SK-N-SH treated with all-trans-retinoic acid at 6 μM for 48 hours (cell line): Measurements from ENCODE around the gene MAP3K3.

Source experiments
- ATAC-seq: fragments of 200-7000 bp; cut with Tn5 transposase; 3 replicates; pipeline ENCODE4 v1.9.1; 2020; ENCODE audit warnings: mild to moderate bottlenecking, moderate library complexity
- ARNTL ChIP-seq: fragments of 450-650 bp; formaldehyde crosslinking; IDR thresholded peaks from 2 replicates; pipeline ENCODE4 v1.5.0; 2020; ENCODE audit warnings: low read depth, mild to moderate bottlenecking, moderate library complexity, borderline replicate concordance
- BACH2 ChIP-seq: fragments of 250-450 bp; sonication (Bioruptor Pico); IDR thresholded peaks from 2 replicates; pipeline ENCODE4 v1.9.0; 2021; ENCODE audit warnings: mild to moderate bottlenecking, borderline replicate concordance
- CREB5 ChIP-seq: fragments of 250-450 bp; sonication (Bioruptor Pico); IDR thresholded peaks from 2 replicates; pipeline ENCODE4 v1.5.1; 2020; ENCODE audit warnings: low read depth, mild to moderate bottlenecking, moderate library complexity
- CSRNP3 ChIP-seq: fragments of 250-450 bp; sonication (Bioruptor Pico); IDR thresholded peaks from 2 replicates; pipeline ENCODE4 v1.5.1; 2021; ENCODE audit warnings: mild to moderate bottlenecking, moderate library complexity
- ESRRG ChIP-seq: fragments of 250-450 bp; sonication (Bioruptor Pico); IDR thresholded peaks from 2 replicates; pipeline ENCODE4 v1.6.1; 2021; ENCODE audit warnings: mild to moderate bottlenecking
- ISL1 ChIP-seq: fragments of 250-450 bp; sonication (Bioruptor Pico); IDR thresholded peaks from 2 replicates; pipeline ENCODE4 v2.1.2; 2022; ENCODE audit warnings: mild to moderate bottlenecking, moderate library complexity
- OSR1 ChIP-seq: fragments of 250-450 bp; sonication (Bioruptor Pico); IDR thresholded peaks from 2 replicates; pipeline ENCODE4 v1.8.0; 2022; ENCODE audit warnings: moderate library complexity, mild to moderate bottlenecking, inconsistent platforms
- PATZ1 ChIP-seq: fragments of 250-450 bp; sonication (Bioruptor Pico); IDR thresholded peaks from 2 replicates; pipeline ENCODE4 v1.8.0; 2020; ENCODE audit warnings: mild to moderate bottlenecking, moderate library complexity, borderline replicate concordance
- PPARA ChIP-seq: fragments of 250-450 bp; sonication (Bioruptor Pico); IDR thresholded peaks from 2 replicates; pipeline ENCODE4 v1.5.0; 2020; ENCODE audit warnings: mild to moderate bottlenecking, borderline replicate concordance
- RARB ChIP-seq: fragments of 250-450 bp; sonication (Bioruptor Pico); IDR thresholded peaks from 2 replicates; pipeline ENCODE4 v1.8.0; 2021; ENCODE audit warnings: mild to moderate bottlenecking, moderate library complexity
- SNAI2 ChIP-seq: fragments of 250-450 bp; sonication (Bioruptor Pico); IDR thresholded peaks from 2 replicates; pipeline ENCODE4 v1.5.0; 2020; ENCODE audit warnings: mild to moderate bottlenecking, moderate library complexity
- TCF4 ChIP-seq: fragments of 250-450 bp; sonication (Bioruptor Pico); IDR thresholded peaks from 2 replicates; pipeline ENCODE4 v1.8.0; 2021; ENCODE audit warnings: mild to moderate bottlenecking, moderate library complexity, borderline replicate concordance
- TSHZ2 ChIP-seq: fragments of 250-450 bp; sonication (Bioruptor Pico); IDR thresholded peaks from 2 replicates; pipeline ENCODE4 v1.5.0; 2020; ENCODE audit warnings: mild to moderate bottlenecking, moderate library complexity
- ZC3H10 ChIP-seq: fragments of 250-450 bp; sonication (Bioruptor Pico); IDR thresholded peaks from 2 replicates; pipeline ENCODE4 v1.5.1; 2021; ENCODE audit warnings: mild to moderate bottlenecking, moderate library complexity
- ZNF565 ChIP-seq: fragments of 450-650 bp; formaldehyde crosslinking; conservative IDR thresholded peaks from 2 replicates; pipeline ENCODE4 v1.5.0; 2020; ENCODE audit warnings: low read depth, mild to moderate bottlenecking, moderate library complexity
- ZNF70 ChIP-seq: fragments of 450-650 bp; formaldehyde crosslinking; IDR thresholded peaks from 2 replicates; pipeline ENCODE4 v1.5.0; 2020; ENCODE audit warnings: mild to moderate bottlenecking, moderate library complexity
- ZNF8 ChIP-seq: fragments of 450-650 bp; formaldehyde crosslinking; IDR thresholded peaks from 2 replicates; pipeline ENCODE4 v1.5.0; 2020; ENCODE audit warnings: mild to moderate bottlenecking, moderate library complexity

The MAP3K3 gene

GRCh38 chr17:63621684-63622573 lies at the start of gene MAP3K3:
TSS of gene MAP3K3 (plus strand) at chr17:63622417. CDS start at chr17:63622760, 343 bp downstream.
- peak; percentile 55; the same call in 1 of the 2 replicates for TF ChIP-seq TSHZ2 (CRISPR knock-in tag)
- TF ChIP-seq ZNF565 (CRISPR knock-in tag) = no peak
- TF ChIP-seq ZC3H10 (CRISPR knock-in tag) = no peak
- peak; percentile 97 for ATAC-seq

GRCh38 chr17:63573634-63574033 lies 48.6 kb upstream of the MAP3K3 start:
- peak; percentile 55 for ATAC-seq
- TF ChIP-seq OSR1 (no peak), CSRNP3 (CRISPR knock-in tag) (no peak), ESRRG (no peak), ISL1 (CRISPR knock-in tag) (no peak), PPARA (CRISPR knock-in tag) (no peak), RARB (CRISPR knock-in tag) (no peak), ZNF565 (CRISPR knock-in tag) (no peak)

- TF ChIP-seq SNAI2 (CRISPR knock-in tag) (no peak), PATZ1 (CRISPR knock-in tag) (no peak), PPARA (CRISPR knock-in tag) (no peak), ZNF70 (CRISPR knock-in tag) (no peak), ZC3H10 (CRISPR knock-in tag) (no peak), TCF4 (CRISPR knock-in tag) (no peak), CREB5 (no peak), ESRRG (no peak), BACH2 (CRISPR knock-in tag) (no peak)
- no peak for ATAC-seq
Observed at GRCh38 chr17:63578027-63578768, 44.0 kb upstream of the MAP3K3 start.

- TF ChIP-seq TCF4 (CRISPR knock-in tag) (no peak), ZNF565 (CRISPR knock-in tag) (no peak), ZNF8 (CRISPR knock-in tag) (no peak), SNAI2 (CRISPR knock-in tag) (no peak), ESRRG (no peak), ARNTL (no peak), ZC3H10 (CRISPR knock-in tag) (no peak), PATZ1 (CRISPR knock-in tag) (no peak), PPARA (CRISPR knock-in tag) (no peak)
- no peak for ATAC-seq
Observed at GRCh38 chr17:63578769-63579111, 43.5 kb upstream of the MAP3K3 start.
